ENCODE data around the gene MMP24OS. TPM values are rescaled to one million over a fixed set of nuclear protein-coding genes. Genes with fewer than 3 reads are reported as not detected.
"Not testable (repeated sequence)": the region's sequence is repeated elsewhere in the genome, so short reads cannot be mapped to it uniquely, and the experiment has no call there.

MMP24OS gene
- polyA plus RNA-seq, 3 donors: 9.5 to 43.9 (median 9.6) TPM

- H3K27me3 ChIP-seq (ENCODE audit: control insufficient read depth in 2 of 2, insufficient read depth in 2 of 2, low read length in 2 of 2): no peaks in the 10 kb centered on the region
- Mint-ChIP-seq H3K4me3 (no peak overlapping the region), H3K4me1 (peaks cover 14% of the 10 kb centered on the region), H3K27me3 (ENCODE audit: low read depth in 3 of 3) (no peaks in the 10 kb centered on the region), H3K36me3 (peaks cover 10 to 15% of the 10 kb centered on the region in 2 donors), H3K9me3 (no peaks in the 10 kb centered on the region), H3K27ac (no peak overlapping the region)
- no peak overlapping the region for H3K4me3 ChIP-seq (replicated peaks in 1 of 3; ENCODE audit: low read depth in 2 of 3, low read length in 3 of 3)
- WGBS (ENCODE audit: insufficient coverage): 100% methylated on average over 2 of the region's 3 CpGs
- H3K27ac ChIP-seq (ENCODE audit: low read depth in 1 of 2, low read length in 2 of 2): no peak overlapping the region
- H3K4me1 ChIP-seq (ENCODE audit: control insufficient read depth in 1 of 2, insufficient read depth in 2 of 2, low read length in 2 of 2): no peaks in the 10 kb centered on the region
- no peaks in the 10 kb centered on the region for H3K79me2 ChIP-seq (ENCODE audit: insufficient read depth, low read length)
- no peak overlapping the region for H2AFZ ChIP-seq (ENCODE audit: insufficient read depth, low read depth, low read length, poor library complexity, severe bottlenecking)
- H4K20me1 ChIP-seq (ENCODE audit: insufficient read depth, low read length): no peaks in the 10 kb centered on the region
- intact Hi-C loops (cut with micrococcal nuclease): no loop called here
- DNase-seq: no peak
- TF ChIP-seq CTCF (IDR thresholded peaks at IDR 0.05): no peak
- no peak overlapping the region for H3K4me2 ChIP-seq (replicated peaks; ENCODE audit: extremely low read depth, low read length, poor library complexity, severe bottlenecking)
- H3K9me3 ChIP-seq (replicated peaks in 1 of 2; ENCODE audit: control insufficient read depth in 1 of 2, insufficient read depth in 1 of 2, low read length in 2 of 2): no peaks in the 10 kb centered on the region
- no peak overlapping the region for H3K9ac ChIP-seq (ENCODE audit: insufficient read depth, low read length, poor library complexity, severe bottlenecking)
- peaks cover 2 to 11% of the 10 kb centered on the region in 2 donors for H3K36me3 ChIP-seq (replicated peaks in 1 of 2; ENCODE audit: control insufficient read depth in 1 of 2, insufficient read depth in 2 of 2, low read length in 2 of 2)
Measured at GRCh38 chr20:35253010-35253409, 24.9 kb downstream of the MMP24OS start.

GRCh38 chr20:35252598-35252997 lies 25.3 kb downstream of the MMP24OS start:
- intact Hi-C loops (cut with micrococcal nuclease); H3K4me1 ChIP-seq (ENCODE audit: control insufficient read depth in 1 of 2, insufficient read depth in 2 of 2, low read length in 2 of 2); H3K4me3 ChIP-seq (replicated peaks in 1 of 3; ENCODE audit: low read depth in 2 of 3, low read length in 3 of 3); H3K9me3 Mint-ChIP-seq; H3K27me3 ChIP-seq (ENCODE audit: control insufficient read depth in 2 of 2, insufficient read depth in 2 of 2, low read length in 2 of 2); H4K20me1 ChIP-seq (ENCODE audit: insufficient read depth, low read length); H2AFZ ChIP-seq (ENCODE audit: insufficient read depth, low read depth, low read length, poor library complexity, severe bottlenecking); H3K9me3 ChIP-seq (replicated peaks in 1 of 2; ENCODE audit: control insufficient read depth in 1 of 2, insufficient read depth in 1 of 2, low read length in 2 of 2); H3K27me3 Mint-ChIP-seq (ENCODE audit: low read depth in 3 of 3); H3K27ac ChIP-seq (ENCODE audit: low read depth in 1 of 2, low read length in 2 of 2); DNase-seq; H3K9ac ChIP-seq (ENCODE audit: insufficient read depth, low read length, poor library complexity, severe bottlenecking); H3K4me2 ChIP-seq (replicated peaks; ENCODE audit: extremely low read depth, low read length, poor library complexity, severe bottlenecking); H3K79me2 ChIP-seq (ENCODE audit: insufficient read depth, low read length); H3K4me3 Mint-ChIP-seq: not testable (repeated sequence)
- Mint-ChIP-seq H3K27ac (peak overlapping the region in 2 of 7 donors; percentile 15 to 61), H3K36me3 (peaks cover 9 to 15% of the 10 kb centered on the region in 2 donors), H3K4me1 (peaks cover 14% of the 10 kb centered on the region)
- peaks cover 2 to 11% of the 10 kb centered on the region in 2 donors for H3K36me3 ChIP-seq (replicated peaks in 1 of 2; ENCODE audit: control insufficient read depth in 1 of 2, insufficient read depth in 2 of 2, low read length in 2 of 2)
- WGBS (ENCODE audit: insufficient coverage): 100% methylated on average over 1 of the region's 2 CpGs
